Measurements from ENCODE around the gene SLC49A3.

DNA sequence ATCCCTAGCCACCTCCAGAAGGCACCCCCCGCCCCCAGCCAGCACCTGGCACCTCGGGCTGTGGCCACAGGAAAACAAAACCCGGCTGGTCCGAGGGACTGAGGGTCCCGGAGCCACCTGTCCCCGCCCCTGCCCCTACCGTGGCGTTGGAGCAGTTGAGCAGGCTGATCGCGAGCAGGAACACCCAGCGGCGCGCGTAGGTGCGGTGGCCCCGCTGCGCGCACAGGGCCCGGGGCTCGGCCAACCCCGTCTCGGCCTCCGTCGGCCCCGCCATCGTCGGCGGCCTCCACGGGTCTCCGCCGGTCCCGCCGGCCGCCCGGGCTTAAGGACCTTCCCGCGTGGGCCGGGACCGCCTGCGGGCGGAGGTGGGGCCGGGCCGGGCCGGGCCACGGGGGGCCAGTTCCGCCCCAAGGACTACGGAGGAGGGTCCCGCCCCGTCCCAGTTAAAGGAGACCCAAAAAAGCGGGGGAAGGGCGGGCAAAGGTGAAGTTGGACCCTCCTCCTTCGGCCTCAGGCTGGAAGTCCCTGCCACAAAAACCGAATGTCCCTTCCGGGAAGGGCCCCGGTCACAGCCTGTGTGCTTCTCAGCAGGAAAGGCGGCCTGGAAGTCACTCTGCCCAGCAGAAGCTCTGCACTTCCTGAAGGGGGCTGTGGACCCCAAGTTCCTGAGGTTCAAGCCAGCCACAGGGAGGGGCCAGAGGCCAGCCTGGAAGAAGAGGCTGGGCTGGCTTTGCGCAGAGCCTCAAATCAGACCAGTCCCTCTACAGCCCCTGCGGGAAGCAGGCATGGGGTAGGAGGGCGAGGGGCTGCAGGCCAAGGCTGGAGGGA lies at the start of gene SLC49A3:
- TF ChIP-seq, protein P1, sequence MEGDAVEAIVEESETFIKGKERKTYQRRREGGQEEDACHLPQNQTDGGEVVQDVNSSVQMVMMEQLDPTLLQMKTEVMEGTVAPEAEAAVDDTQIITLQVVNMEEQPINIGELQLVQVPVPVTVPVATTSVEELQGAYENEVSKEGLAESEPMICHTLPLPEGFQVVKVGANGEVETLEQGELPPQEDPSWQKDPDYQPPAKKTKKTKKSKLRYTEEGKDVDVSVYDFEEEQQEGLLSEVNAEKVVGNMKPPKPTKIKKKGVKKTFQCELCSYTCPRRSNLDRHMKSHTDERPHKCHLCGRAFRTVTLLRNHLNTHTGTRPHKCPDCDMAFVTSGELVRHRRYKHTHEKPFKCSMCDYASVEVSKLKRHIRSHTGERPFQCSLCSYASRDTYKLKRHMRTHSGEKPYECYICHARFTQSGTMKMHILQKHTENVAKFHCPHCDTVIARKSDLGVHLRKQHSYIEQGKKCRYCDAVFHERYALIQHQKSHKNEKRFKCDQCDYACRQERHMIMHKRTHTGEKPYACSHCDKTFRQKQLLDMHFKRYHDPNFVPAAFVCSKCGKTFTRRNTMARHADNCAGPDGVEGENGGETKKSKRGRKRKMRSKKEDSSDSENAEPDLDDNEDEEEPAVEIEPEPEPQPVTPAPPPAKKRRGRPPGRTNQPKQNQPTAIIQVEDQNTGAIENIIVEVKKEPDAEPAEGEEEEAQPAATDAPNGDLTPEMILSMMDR (IDR thresholded peaks at IDR 0.05; ENCODE audit: poor library complexity): no peak
- no peak for TF ChIP-seq EZH2 (IDR thresholded peaks at IDR 0.05; ENCODE audit: borderline replicate concordance)
- no peak for TF ChIP-seq EZH2phosphoT487 (IDR thresholded peaks at IDR 0.05; ENCODE audit: low read depth, severe bottlenecking, unreplicated experiment)
